IPS-18a (cell line): ENCODE results near the gene AGR2.

Source experiments
- H3K27ac ChIP-seq: one replicate; pipeline ENCODE4 v1.5.1; 2013; ENCODE audit warnings: low read length
- H3K27me3 ChIP-seq: one replicate; pipeline ENCODE4 v1.6.1; 2013; ENCODE audit warnings: mild to moderate bottlenecking, low read length; ENCODE audit not compliant: control insufficient read depth, insufficient read depth
- H3K36me3 ChIP-seq: one replicate; pipeline ENCODE4 v1.6.1; 2013; ENCODE audit warnings: low read depth, low read length; ENCODE audit not compliant: control insufficient read depth
- H3K4me1 ChIP-seq: one replicate; pipeline ENCODE4 v1.6.1; 2013; ENCODE audit warnings: low read depth, low read length; ENCODE audit not compliant: control insufficient read depth
- H3K4me3 ChIP-seq: one replicate; pipeline ENCODE4 v1.5.1; 2013; ENCODE audit warnings: low read length
- H3K9ac ChIP-seq: one replicate; pipeline ENCODE4 v1.6.1; 2013; ENCODE audit warnings: mild to moderate bottlenecking, low read length, moderate library complexity
- H3K9me3 ChIP-seq: one replicate; pipeline ENCODE4 v1.6.1; 2013; ENCODE audit warnings: low read depth, low read length; ENCODE audit not compliant: control insufficient read depth

AGR2 gene

GRCh38 chr7:16787127-16787526, 17.7 kb downstream of the AGR2 start:
- Histone ChIP-seq H3K27ac (no peak overlapping the region), H3K36me3 (no peaks in the 10 kb centered on the region), H3K27me3 (no peaks in the 10 kb centered on the region), H3K9ac (no peak overlapping the region), H3K9me3 (no peaks in the 10 kb centered on the region), H3K4me1 (no peaks in the 10 kb centered on the region), H3K4me3 (no peak overlapping the region)

GRCh38 chr7:16786257-16786656, 18.5 kb downstream of the AGR2 start:
- Histone ChIP-seq H3K4me3 (no peak overlapping the region), H3K36me3 (no peaks in the 10 kb centered on the region), H3K9ac (no peak overlapping the region)

GRCh38 chr7:16785846-16786245, 19.0 kb downstream of the AGR2 start:
- H3K27ac ChIP-seq: no peak overlapping the region
- H3K9ac ChIP-seq: no peak overlapping the region
- no peak overlapping the region for H3K4me3 ChIP-seq
- no peaks in the 10 kb centered on the region for H3K36me3 ChIP-seq
- H3K9me3 ChIP-seq: no peaks in the 10 kb centered on the region
- H3K4me1 ChIP-seq: no peaks in the 10 kb centered on the region
- no peaks in the 10 kb centered on the region for H3K27me3 ChIP-seq

More at GRCh38 chr7:16786257-16786656, 18.5 kb downstream of the AGR2 start:
- H3K27me3 ChIP-seq: no peaks in the 10 kb centered on the region
- H3K4me1 ChIP-seq: no peaks in the 10 kb centered on the region
- no peak overlapping the region for H3K27ac ChIP-seq
- no peaks in the 10 kb centered on the region for H3K9me3 ChIP-seq

GRCh38 chr7:16785321-16785720, 19.5 kb downstream of the AGR2 start:
- Histone ChIP-seq H3K4me3 (no peak overlapping the region), H3K4me1 (no peaks in the 10 kb centered on the region), H3K27ac (no peak overlapping the region), H3K9ac (no peak overlapping the region), H3K9me3 (no peaks in the 10 kb centered on the region), H3K27me3 (no peaks in the 10 kb centered on the region), H3K36me3 (no peaks in the 10 kb centered on the region)

- Histone ChIP-seq H3K9ac (no peak overlapping the region), H3K4me3 (no peak overlapping the region), H3K9me3 (no peaks in the 10 kb centered on the region), H3K27ac (no peak overlapping the region), H3K4me1 (peaks cover 12% of the 10 kb centered on the region), H3K27me3 (no peaks in the 10 kb centered on the region), H3K36me3 (no peaks in the 10 kb centered on the region)
Observed at GRCh38 chr7:16780596-16780995, 24.2 kb downstream of the AGR2 start.

GRCh38 chr7:16779051-16779450, 25.7 kb downstream of the AGR2 start:
- no peak overlapping the region for H3K27ac ChIP-seq
- H3K4me1 ChIP-seq: peaks cover 12% of the 10 kb centered on the region
- no peak overlapping the region for H3K9ac ChIP-seq
- H3K27me3 ChIP-seq: no peaks in the 10 kb centered on the region
- H3K9me3 ChIP-seq: no peaks in the 10 kb centered on the region
- no peaks in the 10 kb centered on the region for H3K36me3 ChIP-seq
- H3K4me3 ChIP-seq: no peak overlapping the region

GRCh38 chr7:16778476-16778875, 26.3 kb downstream of the AGR2 start:
- Histone ChIP-seq H3K9ac (no peak overlapping the region), H3K36me3 (no peaks in the 10 kb centered on the region), H3K27me3 (no peaks in the 10 kb centered on the region), H3K4me3 (no peak overlapping the region), H3K4me1 (peaks cover 12% of the 10 kb centered on the region), H3K9me3 (no peaks in the 10 kb centered on the region), H3K27ac (peak overlapping the region; percentile 62)

GRCh38 chr7:16776053-16776452, 28.7 kb downstream of the AGR2 start:
- Histone ChIP-seq H3K9ac (no peak overlapping the region), H3K4me3 (no peak overlapping the region), H3K4me1 (peaks cover 13% of the 10 kb centered on the region), H3K27me3 (no peaks in the 10 kb centered on the region), H3K27ac (no peak overlapping the region), H3K9me3 (no peaks in the 10 kb centered on the region), H3K36me3 (no peaks in the 10 kb centered on the region)

GRCh38 chr7:16774986-16775385, 29.8 kb downstream of the AGR2 start:
- peaks cover 19% of the 10 kb centered on the region for H3K4me1 ChIP-seq
- no peaks in the 10 kb centered on the region for H3K9me3 ChIP-seq
- no peak overlapping the region for H3K27ac ChIP-seq
- no peaks in the 10 kb centered on the region for H3K27me3 ChIP-seq
- no peaks in the 10 kb centered on the region for H3K36me3 ChIP-seq
- H3K4me3 ChIP-seq: no peak overlapping the region
- H3K9ac ChIP-seq: no peak overlapping the region

GRCh38 chr7:16774294-16774693, 30.5 kb downstream of the AGR2 start:
- no peaks in the 10 kb centered on the region for H3K9me3 ChIP-seq
- H3K27me3 ChIP-seq: no peaks in the 10 kb centered on the region
- no peaks in the 10 kb centered on the region for H3K36me3 ChIP-seq
- no peak overlapping the region for H3K9ac ChIP-seq
- H3K27ac ChIP-seq: no peak overlapping the region
- H3K4me3 ChIP-seq: no peak overlapping the region
- H3K4me1 ChIP-seq: peaks cover 19% of the 10 kb centered on the region

GRCh38 chr7:16773884-16774283, 30.9 kb downstream of the AGR2 start:
- Histone ChIP-seq H3K27me3 (no peaks in the 10 kb centered on the region), H3K9me3 (no peaks in the 10 kb centered on the region), H3K36me3 (no peaks in the 10 kb centered on the region), H3K27ac (no peak overlapping the region), H3K9ac (no peak overlapping the region), H3K4me3 (no peak overlapping the region), H3K4me1 (peaks cover 17% of the 10 kb centered on the region)

GRCh38 chr7:16773326-16773725, 31.5 kb downstream of the AGR2 start:
- H3K27ac ChIP-seq: no peak overlapping the region
- no peaks in the 10 kb centered on the region for H3K9me3 ChIP-seq
- H3K4me1 ChIP-seq: peaks cover 12% of the 10 kb centered on the region
- H3K36me3 ChIP-seq: no peaks in the 10 kb centered on the region
- H3K9ac ChIP-seq: no peak overlapping the region
- H3K4me3 ChIP-seq: no peak overlapping the region
- no peaks in the 10 kb centered on the region for H3K27me3 ChIP-seq
